ENCODE results near the gene VEZF1. TPM values are rescaled to one million over a fixed set of nuclear protein-coding genes. Genes with fewer than 3 reads are reported as not detected.

VEZF1 gene
- total RNA-seq, 1 experiment from 2014 or later = 78.1 TPM

GRCh38 chr17:57931488-57932137 is 56.4 kb downstream of the VEZF1 start:
- H3K4me2 ChIP-seq (ENCODE audit: low read length) = no peak overlapping the region
- H3K27ac ChIP-seq (ENCODE audit: low read length) = no peak overlapping the region

GRCh38 chr17:57930239-57930638 is 57.8 kb downstream of the VEZF1 start:
- CTCF ChIA-PET = no interaction called here

More at GRCh38 chr17:57931488-57932137, 56.4 kb downstream of the VEZF1 start:
- no peaks in the 10 kb centered on the region for H3F3A ChIP-seq (ENCODE audit: low read length, unreplicated experiment)
- no peaks in the 10 kb centered on the region for H4K20me1 ChIP-seq (ENCODE audit: low read length)
- DNase-seq = no peak
- H3K27me3 ChIP-seq (ENCODE audit: low read length) = no peaks in the 10 kb centered on the region
- H3K9me2 ChIP-seq (replicated peaks; ENCODE audit: low read length) = no peaks in the 10 kb centered on the region
- peaks cover 78% of the 10 kb centered on the region for H3K79me2 ChIP-seq (ENCODE audit: low read length)
- TF ChIP-seq CTCF (conservative IDR thresholded peaks at IDR 0.05; ENCODE audit: low read depth, low read length) (no peak), EZH2phosphoT487 (IDR thresholded peaks at IDR 0.05; ENCODE audit: borderline replicate concordance, low read length) (no peak), EZH2 (IDR thresholded peaks at IDR 0.05; ENCODE audit: low read length, unreplicated experiment) (no peak)
- ChIA-PET POLR2A (ENCODE audit: unreplicated experiment) (no interaction called here), CTCF (interaction anchor here (0.6 kb wide), 1 partner anchor 12 kb away, joined by 3 read pairs; no protein-coding TSS in a partner anchor)
- no peak overlapping the region for H2AFZ ChIP-seq (ENCODE audit: low read length)
- peaks cover 59% of the 10 kb centered on the region for H3K4me1 ChIP-seq (ENCODE audit: insufficient read depth, low read length)
- no peak overlapping the region for H3K9ac ChIP-seq (ENCODE audit: low read length)
- H3K4me3 ChIP-seq (ENCODE audit: low read length) = no peak overlapping the region
- no peak for ATAC-seq
- no TSS peak for BruUV-seq (replicated peaks)
- no peaks in the 10 kb centered on the region for H3K9me3 ChIP-seq (ENCODE audit: low read length)
- H3K36me3 ChIP-seq (ENCODE audit: low read depth, low read length) = no peaks in the 10 kb centered on the region
- intact Hi-C loops (cut with micrococcal nuclease) = no loop called here

More at GRCh38 chr17:57930239-57930638, 57.8 kb downstream of the VEZF1 start:
- Histone ChIP-seq H2AFZ (ENCODE audit: low read length) (no peak overlapping the region), H3K9ac (ENCODE audit: low read length) (no peak overlapping the region), H3K9me2 (replicated peaks; ENCODE audit: low read length) (no peaks in the 10 kb centered on the region), H3K79me2 (ENCODE audit: low read length) (peaks cover 83% of the 10 kb centered on the region), H3K27me3 (ENCODE audit: low read length) (no peaks in the 10 kb centered on the region), H4K20me1 (ENCODE audit: low read length) (no peaks in the 10 kb centered on the region), H3F3A (ENCODE audit: low read length, unreplicated experiment) (no peaks in the 10 kb centered on the region), H3K36me3 (ENCODE audit: low read depth, low read length) (no peaks in the 10 kb centered on the region), H3K9me3 (ENCODE audit: low read length) (no peaks in the 10 kb centered on the region), H3K4me2 (ENCODE audit: low read length) (no peak overlapping the region), H3K4me1 (ENCODE audit: insufficient read depth, low read length) (peaks cover 46% of the 10 kb centered on the region), H3K27ac (ENCODE audit: low read length) (no peak overlapping the region), H3K4me3 (ENCODE audit: low read length) (no peak overlapping the region)
- no peak for TF ChIP-seq EZH2 (IDR thresholded peaks at IDR 0.05; ENCODE audit: low read length, unreplicated experiment)
- TF ChIP-seq CTCF (conservative IDR thresholded peaks at IDR 0.05; ENCODE audit: low read depth, low read length) = no peak
- no peak for TF ChIP-seq EZH2phosphoT487 (IDR thresholded peaks at IDR 0.05; ENCODE audit: borderline replicate concordance, low read length)
- BruUV-seq (replicated peaks) = no TSS peak
- intact Hi-C loops (cut with micrococcal nuclease) = no loop called here
- POLR2A ChIA-PET (ENCODE audit: unreplicated experiment) = no interaction called here
- DNase-seq (no peak), ATAC-seq (no peak)
